OCI-LY7 (cell line): Measurements from ENCODE around the gene EXOC6B.

Source experiments
- EZH2phosphoT487 ChIP-seq: fragments of 200-600 bp; sonication (generic); IDR thresholded peaks from 2 replicates; pipeline ENCODE4 v1.6.1; 2018; ENCODE audit warnings: low read depth, borderline replicate concordance, mild to moderate bottlenecking, mixed run types, antibody characterized with exemption, low read length, moderate library complexity, mixed read lengths
- TF ChIP-seq, protein P1 (sequence below): fragments of 200-600 bp; sonication (generic); conservative IDR thresholded peaks from 2 replicates; pipeline ENCODE4 v1.5.1; 2014; ENCODE audit warnings: mild to moderate bottlenecking, antibody characterized with exemption, low read length, moderate library complexity, mixed read lengths

DNA sequence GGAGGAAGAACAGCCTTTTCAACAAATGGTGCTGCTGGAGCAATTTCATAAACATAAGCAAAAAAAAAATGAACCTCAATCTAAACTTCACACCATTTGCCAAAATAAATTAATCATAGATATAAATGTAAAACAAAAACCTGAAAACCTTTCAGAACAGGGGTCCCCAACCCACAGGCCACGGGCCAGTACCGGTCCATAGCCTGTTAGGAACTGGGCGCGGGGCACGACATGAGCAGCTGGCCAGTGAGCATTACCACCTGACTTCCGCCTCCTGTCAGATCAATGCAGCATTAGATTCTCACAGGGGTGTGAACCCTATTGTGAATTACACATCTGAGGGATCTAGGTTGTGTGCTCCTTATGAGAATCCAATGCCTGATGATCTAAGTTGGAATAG, 176.0 kb downstream of the EXOC6B start:
- TF ChIP-seq, protein P1, sequence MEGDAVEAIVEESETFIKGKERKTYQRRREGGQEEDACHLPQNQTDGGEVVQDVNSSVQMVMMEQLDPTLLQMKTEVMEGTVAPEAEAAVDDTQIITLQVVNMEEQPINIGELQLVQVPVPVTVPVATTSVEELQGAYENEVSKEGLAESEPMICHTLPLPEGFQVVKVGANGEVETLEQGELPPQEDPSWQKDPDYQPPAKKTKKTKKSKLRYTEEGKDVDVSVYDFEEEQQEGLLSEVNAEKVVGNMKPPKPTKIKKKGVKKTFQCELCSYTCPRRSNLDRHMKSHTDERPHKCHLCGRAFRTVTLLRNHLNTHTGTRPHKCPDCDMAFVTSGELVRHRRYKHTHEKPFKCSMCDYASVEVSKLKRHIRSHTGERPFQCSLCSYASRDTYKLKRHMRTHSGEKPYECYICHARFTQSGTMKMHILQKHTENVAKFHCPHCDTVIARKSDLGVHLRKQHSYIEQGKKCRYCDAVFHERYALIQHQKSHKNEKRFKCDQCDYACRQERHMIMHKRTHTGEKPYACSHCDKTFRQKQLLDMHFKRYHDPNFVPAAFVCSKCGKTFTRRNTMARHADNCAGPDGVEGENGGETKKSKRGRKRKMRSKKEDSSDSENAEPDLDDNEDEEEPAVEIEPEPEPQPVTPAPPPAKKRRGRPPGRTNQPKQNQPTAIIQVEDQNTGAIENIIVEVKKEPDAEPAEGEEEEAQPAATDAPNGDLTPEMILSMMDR: no peak
- TF ChIP-seq EZH2phosphoT487: no peak
